Left renal cortex interstitium (tissue), 4 donors: Measurements from ENCODE around the gene ASGR1. TPM values are rescaled to one million over a fixed set of nuclear protein-coding genes. Genes with fewer than 3 reads are reported as not detected.
"Not testable (repeated sequence)": the region's sequence is repeated elsewhere in the genome, so short reads cannot be mapped to it uniquely, and the experiment has no call there.

Source experiments
- DNase-seq, 4 donors: peaks; one replicate each; pipeline ENCODE4 v3.0.0-alpha.2; 2013; ENCODE audit warnings: low read depth in 4 of 4, low spot score in 2 of 4, missing footprints in 1 of 4
- polyA plus RNA-seq, 4 donors: library from polyadenylated mRNA; unstranded; fragments of 120-200 nt; gene quantifications; one replicate each; pipeline ENCODE4 v1.2.1, GENCODE V29; 2013; ENCODE audit not compliant: insufficient read length in 4 of 4

The ASGR1 gene
- polyA plus RNA-seq, 4 donors, result 6.3 to 10.1 (median 8.3) TPM

DNA sequence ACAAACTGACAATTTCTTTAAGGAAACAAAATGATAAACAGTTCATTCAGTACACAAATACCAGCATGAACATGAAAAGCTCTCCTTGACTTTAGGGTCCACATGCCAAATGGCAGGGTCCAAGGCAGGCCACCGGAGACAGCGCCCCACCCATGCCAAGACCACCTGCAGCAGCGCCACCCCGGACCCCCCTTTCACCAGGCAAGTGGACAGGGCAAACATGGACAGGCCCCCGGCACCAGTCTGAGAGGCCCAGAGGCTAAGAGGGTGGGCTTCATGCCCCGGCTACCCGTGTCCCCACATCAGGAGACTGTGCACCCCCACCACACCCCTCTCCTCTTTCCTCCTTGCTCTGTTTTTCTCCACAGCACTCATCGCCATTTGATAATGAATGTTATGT, 49.9 kb downstream of the ASGR1 start:
- DNase-seq, result no peak

DNA sequence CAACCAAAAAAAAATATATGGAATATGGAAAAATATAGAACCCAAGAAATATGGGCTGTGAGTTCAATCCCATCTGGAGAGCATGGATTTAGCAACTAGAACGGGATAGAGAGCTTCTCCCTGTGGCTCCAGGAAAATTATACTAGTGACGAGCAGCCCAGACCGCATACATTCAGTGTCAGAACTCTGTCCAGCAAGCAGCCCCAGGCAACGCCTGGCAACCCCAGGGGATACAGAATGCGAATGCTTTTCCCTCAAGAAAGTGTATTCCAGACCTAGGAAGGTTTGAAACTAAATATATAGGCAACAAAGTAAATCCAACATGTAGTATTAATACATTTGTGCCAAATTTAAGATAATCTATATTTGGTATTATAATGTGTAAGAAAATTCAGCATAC, 51.0 kb downstream of the ASGR1 start:
- no peak for DNase-seq

DNA sequence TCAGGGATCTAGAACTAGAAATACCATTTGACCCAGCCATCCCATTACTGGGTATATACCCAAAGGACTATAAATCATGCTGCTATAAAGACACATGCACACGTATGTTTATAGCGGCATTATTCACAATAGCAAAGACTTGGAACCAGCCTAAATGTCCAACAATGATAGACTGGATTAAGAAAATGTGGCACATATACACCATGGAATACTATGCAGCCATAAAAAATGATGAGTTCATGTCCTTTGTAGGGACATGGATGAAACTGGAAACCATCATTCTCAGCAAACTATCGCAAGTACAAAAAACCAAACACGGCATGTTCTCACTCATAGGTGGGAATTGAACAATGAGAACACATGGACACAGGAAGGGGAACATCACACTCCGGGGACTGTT, 51.7 kb downstream of the ASGR1 start:
- DNase-seq, result not testable (repeated sequence)

DNA sequence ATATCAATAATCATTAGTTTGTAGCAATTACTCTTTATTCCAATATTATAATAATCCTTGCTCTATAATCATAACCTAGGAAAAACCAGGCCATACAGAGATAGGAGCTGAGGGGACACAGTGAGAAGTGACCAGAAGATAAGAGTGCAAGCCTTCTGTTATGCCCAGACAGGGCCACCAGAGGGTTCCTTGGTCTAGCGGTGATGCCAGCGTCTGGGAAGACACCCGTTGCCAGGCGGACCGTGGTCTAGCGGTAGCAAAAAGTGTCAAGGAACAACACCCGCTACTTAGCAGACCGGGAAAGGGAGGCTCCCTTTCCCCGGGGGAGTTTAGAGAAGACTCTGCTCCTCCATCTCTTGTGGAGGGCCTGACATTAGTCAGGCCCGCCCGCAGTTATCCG, 52.8 kb downstream of the ASGR1 start:
- not testable (repeated sequence) for DNase-seq

DNA sequence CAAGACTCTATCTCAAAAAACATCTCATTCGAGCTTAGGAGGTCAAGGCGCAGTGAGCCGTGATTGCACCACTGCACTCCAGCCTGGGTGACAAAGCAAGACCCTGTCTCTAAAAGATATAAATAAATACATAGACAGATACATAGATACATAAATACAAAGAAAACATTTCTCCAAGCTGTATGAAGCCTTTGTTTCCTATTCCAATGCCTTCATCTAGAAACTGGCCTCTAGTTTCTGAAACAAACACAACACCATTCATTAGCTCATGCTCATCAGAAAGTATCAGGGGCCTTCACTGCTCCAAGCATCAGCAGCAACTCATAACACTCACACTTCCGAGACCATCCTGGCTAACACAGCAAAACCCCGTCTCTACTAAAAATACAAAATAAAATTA, 54.2 kb downstream of the ASGR1 start:
- DNase-seq, result no peak

DNA sequence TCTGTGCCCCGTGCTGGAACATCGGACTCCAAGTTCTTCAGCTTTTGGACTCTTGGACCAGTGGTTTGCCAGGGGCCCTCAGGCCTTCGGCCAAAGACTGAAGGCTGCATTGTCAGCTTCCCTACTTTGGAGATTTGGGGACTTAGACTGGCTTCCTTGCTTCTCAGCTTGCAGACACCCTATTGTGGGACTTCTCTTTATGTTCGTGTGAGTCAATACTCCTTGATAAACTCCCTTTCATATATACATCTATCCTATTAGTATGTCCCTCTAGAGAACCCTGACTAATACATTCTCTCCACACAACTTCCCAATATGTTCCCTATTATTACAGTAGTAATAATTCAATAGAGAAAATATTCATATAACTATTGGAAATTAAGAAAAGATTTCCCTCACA, 55.3 kb downstream of the ASGR1 start:
- DNase-seq, result no peak

Other genes with a start within 250 kb of the ASGR1 start
- gene ALOX12, start 183.3 kb downstream of the ASGR1 start, polyA plus RNA-seq, result 1 to 10 TPM; 1.5 to 3.8 (median 2.7) TPM
- 100 to 1,000 TPM; 160 to 224 (median 185) TPM for gene RNASEK, start 166.7 kb downstream of the ASGR1 start, polyA plus RNA-seq
- 10 to 100 TPM; 21.3 to 27.0 (median 24.7) TPM for gene BCL6B, start 156.3 kb downstream of the ASGR1 start, polyA plus RNA-seq
- gene SLC16A13, start 143.4 kb downstream of the ASGR1 start, polyA plus RNA-seq, result 1 to 10 TPM; 2.9 to 4.8 (median 3.5) TPM
- under 1 TPM; 0.31 to 0.71 (median 0.49) TPM for gene SLC16A11, start 135.3 kb downstream of the ASGR1 start, polyA plus RNA-seq
- gene CLEC10A, start 99.1 kb downstream of the ASGR1 start, polyA plus RNA-seq, result 1 to 10 TPM; 1.1 to 2.3 (median 1.3) TPM
- gene ASGR2, start 64.5 kb downstream of the ASGR1 start, polyA plus RNA-seq, result 1 to 10 TPM; 1.1 to 3.2 (median 1.7) TPM
- 10 to 100 TPM; 21.1 to 53.3 (median 39.1) TPM for gene DLG4, start 40.5 kb upstream of the ASGR1 start, polyA plus RNA-seq
- 100 to 1,000 TPM; 409 to 581 (median 511) TPM for gene ACADVL, start 40.6 kb upstream of the ASGR1 start, polyA plus RNA-seq
- 10 to 100 TPM; 47.7 to 78.0 (median 62.9) TPM for gene DVL2, start 55.1 kb upstream of the ASGR1 start, polyA plus RNA-seq
- 10 to 100 TPM; 51.8 to 74.3 (median 60.9) TPM for gene PHF23, start 60.1 kb upstream of the ASGR1 start, polyA plus RNA-seq
- gene GABARAP, start 63.1 kb upstream of the ASGR1 start, polyA plus RNA-seq, result 100 to 1,000 TPM; 396 to 619 (median 451) TPM
- gene CTDNEP1, start 72.4 kb upstream of the ASGR1 start, polyA plus RNA-seq, result 100 to 1,000 TPM; 136 to 149 (median 141) TPM
- 10 to 100 TPM; 43.7 to 61.9 (median 50.9) TPM for gene ELP5, start 72.8 kb upstream of the ASGR1 start, polyA plus RNA-seq
- 10 to 100 TPM; 47.1 to 59.9 (median 55.1) TPM for gene CLDN7, start 83.1 kb upstream of the ASGR1 start, polyA plus RNA-seq
- gene SLC2A4, start 102.3 kb upstream of the ASGR1 start, polyA plus RNA-seq, result 1 to 10 TPM; 2.2 to 2.8 (median 2.5) TPM
- 1 to 10 TPM; 2.5 to 5.3 (median 3.1) TPM for gene YBX2, start 115.3 kb upstream of the ASGR1 start, polyA plus RNA-seq
- 100 to 1,000 TPM; 286 to 397 (median 312) TPM for gene EIF5A, start 128.3 kb upstream of the ASGR1 start, polyA plus RNA-seq
- 100 to 1,000 TPM in 1 of 4 donors, 10 to 100 TPM in 3; 88.7 to 115 (median 95.8) TPM for gene GPS2, start 136.0 kb upstream of the ASGR1 start, polyA plus RNA-seq
- 10 to 100 TPM; 25.4 to 39.7 (median 31.4) TPM for gene NEURL4, start 150.0 kb upstream of the ASGR1 start, polyA plus RNA-seq
- 10 to 100 TPM in 2 of 4 donors, 1 to 10 TPM in 2; 7.3 to 10.9 (median 10.0) TPM for gene ACAP1, start 157.2 kb upstream of the ASGR1 start, polyA plus RNA-seq
- gene KCTD11, start 172.8 kb upstream of the ASGR1 start, polyA plus RNA-seq, result 10 to 100 TPM; 11.2 to 13.9 (median 12.5) TPM
- not detected for gene TMEM95, start 175.8 kb upstream of the ASGR1 start, polyA plus RNA-seq
- gene TNK1, start 201.7 kb upstream of the ASGR1 start, polyA plus RNA-seq, result 1 to 10 TPM; 3.1 to 7.9 (median 5.7) TPM
- 10 to 100 TPM; 27.8 to 51.2 (median 41.2) TPM for gene PLSCR3, start 215.2 kb upstream of the ASGR1 start, polyA plus RNA-seq
- gene TMEM256, start 224.7 kb upstream of the ASGR1 start, polyA plus RNA-seq, result 100 to 1,000 TPM in 1 of 4 donors, 10 to 100 TPM in 3; 82.2 to 108 (median 90.2) TPM
- gene NLGN2, start 228.5 kb upstream of the ASGR1 start, polyA plus RNA-seq, result 10 to 100 TPM; 17.5 to 38.6 (median 30.2) TPM
- gene SPEM1, start 241.0 kb upstream of the ASGR1 start, polyA plus RNA-seq, result not detected
- under 1 TPM in 1 of 4 donors, not detected in 3; 0.06 TPM for gene SPEM2, start 246.2 kb upstream of the ASGR1 start, polyA plus RNA-seq
- not detected for gene SPEM3, start 249.5 kb upstream of the ASGR1 start, polyA plus RNA-seq